GM12891 (cell line): Measurements from ENCODE around the gene PCDHA11.

Experiments used
- POLR2A ChIP-seq: IDR thresholded peaks from 2 replicates; pipeline ENCODE4 v1.6.1; 2011; ENCODE audit warnings: low read depth, low read length, control low read depth
- POLR2AphosphoS5 ChIP-seq: IDR thresholded peaks from 2 replicates; pipeline ENCODE4 v1.6.1; 2011; ENCODE audit warnings: low read depth, low read length, control low read depth
- POU2F2 ChIP-seq: IDR thresholded peaks from 2 replicates; pipeline ENCODE4 v1.6.1; 2011; ENCODE audit warnings: low read depth, mild to moderate bottlenecking, control low read depth, low read length, moderate library complexity

- TF ChIP-seq POLR2A (no peak), POU2F2 (no peak), POLR2AphosphoS5 (no peak)
Measured at GRCh38 chr5:140862441-140863295, 6.1 kb upstream of the PCDHA11 start.
